Activated CD4-positive, alpha-beta T cell treated with anti-CD3 and anti-CD28 coated beads, Interleukin-2, amount 10 ng/mL, durations not matched to agents 24 days and 14 days (primary cell): ENCODE measurements around the gene TMEM138. TPM values are rescaled to one million over a fixed set of nuclear protein-coding genes. Genes with fewer than 3 reads are reported as not detected.

Experiments used
- DNase-seq: peaks from one replicate; pipeline ENCODE4 v3.0.0; 2022
- H3K27ac Mint-ChIP-seq: one replicate; pipeline ENCODE4 v1.8.0; 2022; ENCODE audit warnings: mild to moderate bottlenecking, mixed read lengths
- H3K27me3 Mint-ChIP-seq: one replicate; pipeline ENCODE4 v1.8.0; 2022; ENCODE audit warnings: mixed read lengths
- H3K36me3 Mint-ChIP-seq: one replicate; pipeline ENCODE4 v1.8.0; 2022; ENCODE audit warnings: low read depth, mild to moderate bottlenecking, mixed read lengths
- H3K4me1 Mint-ChIP-seq: one replicate; pipeline ENCODE4 v1.8.0; 2021; ENCODE audit warnings: mixed read lengths
- H3K4me3 Mint-ChIP-seq: one replicate; pipeline ENCODE4 v1.8.0; 2022; ENCODE audit warnings: mild to moderate bottlenecking, moderate library complexity, mixed read lengths
- H3K9me3 Mint-ChIP-seq: one replicate; pipeline ENCODE4 v1.8.0; 2021; ENCODE audit warnings: mixed read lengths
- intact Hi-C: fragments of 100-400 bp; cut with micrococcal nuclease; formaldehyde crosslinking; loops from one replicate; pipeline ENCODE4 v1.15.1; 2023
- total RNA-seq: library from RNA; stranded (reverse); gene quantifications from 2 replicates; pipeline ENCODE4 v1.2.3, GENCODE V29; 2022

Gene TMEM138
- total RNA-seq, 1 donor from 2014 or later = 69.9 TPM

DNA sequence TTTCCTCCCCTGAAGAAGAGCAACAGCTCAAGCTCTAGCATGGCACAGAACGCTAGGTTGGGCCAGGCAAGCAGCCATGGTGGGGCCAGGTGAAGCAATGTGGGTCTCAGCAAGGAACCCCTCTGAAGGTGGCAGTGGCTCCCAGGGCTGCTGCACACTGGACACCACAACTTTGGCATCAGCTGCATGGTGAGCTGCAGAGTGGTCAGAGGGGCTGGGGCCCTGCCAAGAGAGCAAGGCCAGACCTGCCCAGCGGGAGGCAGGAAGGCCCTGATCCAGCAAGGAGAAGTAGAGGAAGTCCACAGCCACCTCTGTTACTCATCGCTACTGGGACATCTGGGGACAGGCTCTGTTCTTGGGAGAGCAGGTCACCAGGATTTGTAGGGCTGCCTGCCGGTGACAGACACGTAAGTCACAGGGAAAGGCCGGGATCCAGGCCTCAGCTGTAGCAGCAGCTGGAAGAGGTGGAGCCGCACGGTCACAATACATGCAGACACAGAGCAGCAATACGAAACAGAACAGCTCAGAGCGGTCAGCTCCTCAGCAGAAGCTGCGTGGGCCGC is 12.9 kb upstream of the TMEM138 start:
- no peak overlapping the region for H3K4me3 Mint-ChIP-seq

DNA sequence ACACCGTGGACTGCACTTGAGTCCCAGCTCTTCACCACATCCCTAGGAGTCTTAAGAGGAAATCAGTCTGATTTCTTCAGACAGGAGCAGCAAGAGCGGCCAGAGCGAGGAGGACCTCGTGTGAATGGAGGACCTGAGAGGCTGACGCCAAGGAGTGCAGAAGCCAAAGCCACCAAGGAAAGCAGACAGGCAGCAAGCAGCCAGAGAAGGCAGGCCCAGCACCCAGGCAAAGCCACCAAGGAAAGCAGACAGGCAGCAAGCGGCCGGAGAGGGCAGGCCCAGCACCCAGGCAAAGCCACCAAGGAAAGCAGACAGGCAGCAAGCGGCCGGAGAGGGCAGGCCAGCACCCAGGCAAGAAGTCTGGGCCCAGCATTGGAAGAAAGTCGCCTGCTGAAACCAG is 12.3 kb upstream of the TMEM138 start:
- no peak for DNase-seq
- no peak overlapping the region for H3K4me3 Mint-ChIP-seq
- intact Hi-C loops = no loop called here

More for the DNA sequence above, 12.9 kb upstream of the TMEM138 start:
- Mint-ChIP-seq H3K9me3 (no peaks in the 10 kb centered on the region), H3K27ac (no peak overlapping the region), H3K27me3 (no peaks in the 10 kb centered on the region), H3K4me1 (no peaks in the 10 kb centered on the region), H3K36me3 (peaks cover 27% of the 10 kb centered on the region)
- intact Hi-C loops = no loop called here
- DNase-seq = no peak

DNA sequence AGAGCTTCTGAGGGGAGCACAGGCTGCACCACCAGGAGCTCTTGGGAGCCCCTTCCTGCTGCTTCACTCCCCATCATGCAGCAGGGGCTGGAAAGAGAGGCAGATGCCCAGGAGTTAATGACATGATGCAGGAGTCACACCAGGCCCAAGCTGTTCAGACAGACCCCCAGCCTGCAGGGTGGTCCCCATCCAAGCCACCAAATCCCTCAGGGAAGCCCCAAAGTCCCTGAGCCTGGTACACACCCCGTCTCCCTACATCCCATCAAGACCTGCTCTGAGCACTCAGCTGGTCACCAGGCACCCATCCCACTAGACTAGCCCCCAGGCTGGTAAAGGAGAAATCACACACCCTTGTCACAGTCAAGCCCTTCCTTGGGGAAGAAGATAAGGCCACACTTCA is 11.8 kb upstream of the TMEM138 start:
- no peak for DNase-seq
- H3K9me3 Mint-ChIP-seq = no peaks in the 10 kb centered on the region
- no peak overlapping the region for H3K4me3 Mint-ChIP-seq
- H3K27me3 Mint-ChIP-seq = no peaks in the 10 kb centered on the region
- no peak overlapping the region for H3K27ac Mint-ChIP-seq
- peaks cover 28% of the 10 kb centered on the region for H3K36me3 Mint-ChIP-seq
- no peaks in the 10 kb centered on the region for H3K4me1 Mint-ChIP-seq
- intact Hi-C loops = no loop called here

More for the DNA sequence above, 12.3 kb upstream of the TMEM138 start:
- Mint-ChIP-seq H3K27ac (no peak overlapping the region), H3K9me3 (no peaks in the 10 kb centered on the region), H3K4me1 (no peaks in the 10 kb centered on the region), H3K36me3 (peaks cover 25% of the 10 kb centered on the region), H3K27me3 (no peaks in the 10 kb centered on the region)

DNA sequence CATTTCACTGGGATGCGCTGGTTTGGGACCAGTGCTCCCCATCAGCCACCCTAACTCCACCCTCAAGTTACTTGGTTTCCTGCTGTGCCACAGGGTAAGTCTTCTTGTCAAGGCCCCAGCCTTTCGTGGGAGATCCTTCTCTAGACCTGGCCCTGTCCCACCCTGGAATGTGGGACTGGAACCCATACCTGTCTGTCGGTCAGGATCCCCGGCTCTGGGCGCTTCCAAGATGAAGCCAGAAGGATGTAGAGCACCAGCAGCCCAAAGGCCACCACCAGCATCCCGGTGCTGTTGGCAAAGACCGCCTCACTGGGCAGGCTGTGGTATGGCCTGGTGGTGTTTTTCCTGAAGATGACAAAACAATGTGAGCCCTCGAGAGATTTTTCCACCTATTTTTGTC is 11.4 kb upstream of the TMEM138 start:
- no peaks in the 10 kb centered on the region for H3K27me3 Mint-ChIP-seq
- no peak for DNase-seq

DNA sequence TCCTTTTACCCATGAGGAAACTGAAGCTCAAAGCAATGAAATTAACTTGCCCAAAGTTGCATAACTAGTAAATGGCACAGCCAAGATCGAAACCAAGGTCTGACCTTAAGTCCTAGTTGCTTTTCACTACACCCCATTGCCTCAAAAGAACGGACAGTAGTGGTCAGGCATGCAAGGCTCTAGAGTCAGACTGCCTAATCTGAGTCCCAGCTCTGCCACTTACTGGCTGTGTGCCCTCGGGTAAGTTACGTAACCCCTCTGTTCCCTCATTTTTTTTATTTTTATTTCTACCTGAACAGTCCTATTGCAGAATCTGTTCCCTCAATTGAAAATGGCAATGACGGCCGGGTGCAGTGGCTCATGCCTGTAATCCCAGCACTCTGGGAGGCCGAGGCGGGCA is 10.1 kb upstream of the TMEM138 start:
- Mint-ChIP-seq H3K27me3 (no peaks in the 10 kb centered on the region), H3K36me3 (peaks cover 29% of the 10 kb centered on the region), H3K27ac (no peak overlapping the region), H3K4me3 (no peak overlapping the region), H3K9me3 (no peaks in the 10 kb centered on the region), H3K4me1 (peaks cover 3% of the 10 kb centered on the region)
- no peak for DNase-seq
- intact Hi-C loops = no loop called here

More for the DNA sequence above, 11.4 kb upstream of the TMEM138 start:
- Mint-ChIP-seq H3K9me3 (no peaks in the 10 kb centered on the region), H3K36me3 (peaks cover 29% of the 10 kb centered on the region), H3K27ac (no peak overlapping the region), H3K4me1 (no peaks in the 10 kb centered on the region), H3K4me3 (no peak overlapping the region)
- intact Hi-C loops = no loop called here

DNA sequence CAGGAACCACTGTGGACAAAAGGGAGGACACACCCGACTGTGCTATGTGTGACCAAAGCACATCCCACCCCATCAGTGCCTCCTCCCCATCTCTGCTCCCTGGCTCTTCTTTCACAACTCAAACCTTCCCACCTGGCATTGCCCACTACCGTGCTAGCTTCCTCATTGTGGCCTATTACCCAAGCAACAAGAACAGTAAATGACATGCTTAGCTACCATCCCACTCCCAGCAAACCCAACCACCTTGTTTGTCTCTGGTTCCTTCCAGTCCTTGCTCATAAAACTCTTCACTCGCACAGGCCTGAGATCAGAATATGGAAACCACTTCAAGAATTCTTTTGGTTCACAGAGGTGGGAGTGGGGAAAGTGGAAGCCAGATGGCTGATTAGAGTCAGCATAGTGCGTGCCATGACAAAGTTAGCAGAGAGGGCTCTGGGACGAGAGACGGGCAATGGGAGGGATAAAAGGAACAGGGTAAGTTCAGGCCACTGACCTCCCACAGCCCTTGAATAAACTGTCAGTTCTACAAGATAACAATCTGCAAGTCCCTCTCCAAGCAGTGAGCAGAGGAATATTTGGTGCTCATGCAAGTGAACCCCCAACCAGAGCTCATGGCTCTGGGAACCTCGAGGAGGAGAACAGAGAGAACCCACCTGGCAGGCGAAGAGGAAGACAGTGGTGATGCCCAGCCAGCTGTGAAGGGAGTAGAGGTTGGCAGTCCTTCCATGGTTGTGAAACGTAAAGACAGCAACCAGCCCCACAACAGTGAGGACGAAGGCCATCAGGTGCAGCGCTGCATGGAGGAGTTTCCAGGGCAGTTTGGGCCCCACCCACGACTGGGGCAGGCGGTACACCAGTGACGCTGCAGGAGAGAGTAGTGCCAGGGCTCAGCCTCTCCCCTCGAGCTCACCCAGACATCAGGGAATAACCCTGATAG is 8.8 kb upstream of the TMEM138 start:
- intact Hi-C loops = no loop called here

DNA sequence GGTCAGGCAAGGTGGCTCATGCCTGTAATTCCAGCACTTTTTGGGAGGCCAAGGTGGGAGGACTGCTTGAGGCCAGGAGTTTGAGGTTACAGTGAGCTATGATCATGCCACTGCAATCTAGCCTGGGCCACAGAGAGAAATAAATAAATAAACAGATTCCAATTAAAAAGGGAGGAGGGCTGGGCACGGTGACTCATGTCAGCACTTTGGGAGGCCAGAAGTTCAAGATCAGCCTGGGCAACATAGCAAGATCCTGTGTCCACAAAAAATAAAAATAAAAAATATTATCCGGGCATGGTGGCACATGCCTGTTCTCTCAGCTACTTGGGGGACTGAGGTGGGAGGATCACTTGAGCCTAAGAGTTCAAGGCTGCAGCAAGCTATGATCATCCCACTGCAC is 8.0 kb upstream of the TMEM138 start:
- peaks cover 8% of the 10 kb centered on the region for H3K4me1 Mint-ChIP-seq
- no peaks in the 10 kb centered on the region for H3K9me3 Mint-ChIP-seq
- H3K27ac Mint-ChIP-seq = no peak overlapping the region
- intact Hi-C loops = no loop called here
- no peaks in the 10 kb centered on the region for H3K27me3 Mint-ChIP-seq
- no peak overlapping the region for H3K4me3 Mint-ChIP-seq
- DNase-seq = no peak
- H3K36me3 Mint-ChIP-seq = peaks cover 25% of the 10 kb centered on the region

More for the DNA sequence above, 8.8 kb upstream of the TMEM138 start:
- Mint-ChIP-seq H3K9me3 (no peaks in the 10 kb centered on the region), H3K27me3 (no peaks in the 10 kb centered on the region), H3K4me3 (no peak overlapping the region), H3K27ac (no peak overlapping the region), H3K4me1 (peaks cover 8% of the 10 kb centered on the region), H3K36me3 (peaks cover 25% of the 10 kb centered on the region)
- DNase-seq = no peak

DNA sequence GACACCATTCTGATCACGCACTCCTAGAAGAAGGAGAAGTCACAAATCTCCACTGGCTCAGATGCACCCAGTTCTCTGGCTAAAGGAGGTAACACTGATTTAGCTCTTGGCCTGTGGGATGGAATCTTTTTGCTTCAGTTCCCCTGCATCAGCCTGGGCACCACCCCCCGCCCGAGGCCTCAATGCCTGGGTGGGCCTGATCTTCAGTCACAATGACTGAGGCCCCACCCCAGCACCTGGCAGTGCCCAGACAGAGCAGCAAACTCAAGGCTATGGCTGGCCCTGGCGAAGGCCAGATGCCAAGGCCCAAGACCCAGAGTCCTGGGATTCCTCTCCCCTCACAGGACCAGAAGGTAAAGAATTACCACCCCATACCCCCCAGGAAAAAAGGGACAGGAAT is 5.5 kb upstream of the TMEM138 start:
- Mint-ChIP-seq H3K36me3 (peaks cover 21% of the 10 kb centered on the region), H3K9me3 (no peaks in the 10 kb centered on the region), H3K27me3 (no peaks in the 10 kb centered on the region), H3K4me1 (peaks cover 17% of the 10 kb centered on the region), H3K27ac (no peak overlapping the region), H3K4me3 (no peak overlapping the region)
- DNase-seq = no peak
- intact Hi-C loops = no loop called here

DNA sequence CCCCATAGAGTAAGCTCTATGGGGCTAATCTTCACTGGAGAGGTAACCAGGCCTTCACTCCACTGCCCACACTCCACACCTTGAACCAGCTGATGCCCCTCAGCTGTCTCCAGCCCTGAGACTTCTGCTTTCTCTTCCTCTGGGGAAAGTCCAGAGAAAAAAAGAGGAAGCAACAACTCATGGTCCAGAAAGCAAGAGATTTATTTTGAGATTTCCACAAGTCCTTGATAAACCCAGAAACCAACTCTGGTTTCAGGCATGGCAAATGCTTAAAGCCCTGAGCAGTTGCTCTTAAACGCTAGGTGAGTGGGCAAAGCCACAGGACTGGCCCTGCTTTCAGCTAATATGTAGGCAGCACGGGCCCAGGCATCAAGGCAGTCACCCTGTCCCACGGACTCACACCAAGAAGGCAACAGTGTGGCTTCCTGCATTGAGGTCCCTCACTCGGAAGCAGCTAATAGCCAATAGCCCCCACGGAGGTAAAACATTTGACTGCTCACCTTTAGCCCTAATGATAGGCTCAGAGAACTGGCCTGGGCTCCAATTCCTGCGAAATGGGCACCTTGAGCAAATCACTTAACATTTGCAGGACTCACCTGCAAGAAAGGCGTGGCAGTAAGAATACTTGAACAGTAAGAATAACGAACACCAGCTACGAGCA is 4.8 kb upstream of the TMEM138 start:
- Mint-ChIP-seq H3K4me1 (peaks cover 17% of the 10 kb centered on the region), H3K27ac (no peak overlapping the region), H3K27me3 (no peaks in the 10 kb centered on the region), H3K36me3 (peaks cover 23% of the 10 kb centered on the region), H3K4me3 (no peak overlapping the region), H3K9me3 (no peaks in the 10 kb centered on the region)
- no peak for DNase-seq
- intact Hi-C loops = no loop called here

DNA sequence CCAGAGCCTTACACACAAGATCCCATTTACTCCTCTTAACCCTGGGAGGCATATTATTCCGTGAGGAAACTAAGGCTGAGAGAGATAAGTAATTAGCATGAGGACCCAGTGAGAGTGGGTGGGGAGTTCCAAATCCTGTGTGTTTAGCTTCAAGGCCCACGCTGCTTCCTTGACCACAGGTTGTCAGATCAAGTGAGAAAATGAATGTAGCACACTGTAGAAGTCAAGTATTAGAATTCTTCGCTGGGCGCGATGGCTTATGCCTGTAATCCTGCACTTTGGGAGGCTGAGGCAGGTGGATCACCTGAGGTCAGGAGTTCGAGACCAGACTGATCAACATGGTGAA is 4.3 kb upstream of the TMEM138 start:
- Mint-ChIP-seq H3K27ac (no peak overlapping the region), H3K27me3 (no peaks in the 10 kb centered on the region), H3K9me3 (no peaks in the 10 kb centered on the region), H3K4me1 (peaks cover 19% of the 10 kb centered on the region), H3K4me3 (no peak overlapping the region), H3K36me3 (peaks cover 21% of the 10 kb centered on the region)
- intact Hi-C loops = no loop called here
- DNase-seq = no peak

DNA sequence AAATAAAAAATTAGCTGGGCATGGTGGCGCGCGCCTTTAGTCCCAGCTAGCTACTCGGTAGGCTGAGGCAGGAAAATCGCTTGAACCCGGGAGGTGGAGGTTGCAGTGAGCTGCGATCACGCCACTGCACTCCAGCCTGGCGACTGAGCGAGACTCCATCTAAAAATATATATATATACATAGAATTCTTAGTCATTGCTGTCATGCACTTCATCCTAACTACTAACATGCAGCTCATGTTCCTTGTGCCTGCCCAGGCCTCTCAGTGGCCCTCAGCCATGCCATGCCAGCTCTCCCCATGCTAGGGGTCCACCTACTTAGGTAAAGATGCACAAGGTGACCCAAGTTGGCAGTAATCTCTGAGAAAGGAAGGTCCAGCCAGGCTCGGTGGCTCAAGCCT is 3.6 kb upstream of the TMEM138 start:
- no peak overlapping the region for H3K4me3 Mint-ChIP-seq
- DNase-seq = no peak
- no peaks in the 10 kb centered on the region for H3K27me3 Mint-ChIP-seq
- intact Hi-C loops = no loop called here
- peaks cover 25% of the 10 kb centered on the region for H3K4me1 Mint-ChIP-seq
- no peak overlapping the region for H3K27ac Mint-ChIP-seq
- peaks cover 18% of the 10 kb centered on the region for H3K36me3 Mint-ChIP-seq
- no peaks in the 10 kb centered on the region for H3K9me3 Mint-ChIP-seq

DNA sequence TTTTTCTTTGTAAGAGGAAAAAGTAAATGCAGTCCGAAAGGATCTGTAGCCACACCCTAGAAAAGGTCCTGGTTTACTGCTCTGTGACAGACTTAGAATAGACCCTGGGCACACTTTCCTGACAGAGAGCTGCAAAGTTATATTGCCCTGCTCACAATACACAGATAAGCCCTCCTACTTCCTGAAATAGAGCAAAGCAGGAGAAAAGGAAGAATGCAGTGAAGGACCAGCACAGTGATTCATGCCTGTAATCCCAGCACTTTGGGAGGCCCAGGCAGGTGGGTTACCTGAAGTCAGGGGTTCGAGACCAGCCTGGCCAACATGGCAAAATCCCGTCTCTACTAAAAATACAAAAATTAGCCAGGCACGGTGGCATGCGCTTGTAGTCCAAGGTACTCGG is 2.7 kb upstream of the TMEM138 start:
- DNase-seq = no peak
- Mint-ChIP-seq H3K36me3 (peaks cover 22% of the 10 kb centered on the region), H3K9me3 (no peaks in the 10 kb centered on the region), H3K27ac (no peak overlapping the region), H3K4me1 (peaks cover 28% of the 10 kb centered on the region), H3K27me3 (no peaks in the 10 kb centered on the region), H3K4me3 (no peak overlapping the region)
- intact Hi-C loops = no loop called here

DNA sequence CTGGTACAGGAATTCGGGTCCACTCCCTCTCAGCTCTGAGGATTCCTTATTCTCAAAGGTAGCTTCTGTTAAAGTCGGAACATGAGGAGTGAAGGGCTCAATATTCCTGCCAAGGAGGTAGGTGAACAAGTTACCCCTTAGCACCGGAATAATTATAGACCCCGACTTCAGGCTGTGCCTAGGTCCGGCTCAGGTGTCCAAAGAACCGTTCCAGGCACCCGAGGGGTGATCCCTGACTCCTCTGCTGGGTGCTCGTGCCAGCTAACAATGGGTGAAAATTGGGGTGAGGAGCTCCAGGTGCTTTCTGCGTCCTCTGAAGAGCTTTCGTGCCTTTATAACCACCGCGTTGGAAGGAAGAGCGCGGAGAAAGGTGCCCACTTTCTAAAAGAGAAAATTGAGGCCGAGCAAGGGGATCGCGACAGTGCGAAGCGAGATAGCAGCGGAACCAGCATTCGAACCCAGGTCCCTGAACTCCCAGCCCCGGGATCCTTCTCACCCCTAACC is 885 bp upstream of the TMEM138 start:
- intact Hi-C loops = loop anchor here (1.0 to 10.0 kb wide), 2 partner anchors 67 to 434 kb away; partner anchors contain the start of genes FEN1 and TMEM258
- Mint-ChIP-seq H3K9me3 (no peaks in the 10 kb centered on the region), H3K27me3 (no peaks in the 10 kb centered on the region), H3K4me1 (peaks cover 28% of the 10 kb centered on the region), H3K27ac (peak overlapping the region; percentile 95), H3K36me3 (peaks cover 20% of the 10 kb centered on the region), H3K4me3 (peak overlapping the region; percentile 96)
- no peak for DNase-seq

DNA sequence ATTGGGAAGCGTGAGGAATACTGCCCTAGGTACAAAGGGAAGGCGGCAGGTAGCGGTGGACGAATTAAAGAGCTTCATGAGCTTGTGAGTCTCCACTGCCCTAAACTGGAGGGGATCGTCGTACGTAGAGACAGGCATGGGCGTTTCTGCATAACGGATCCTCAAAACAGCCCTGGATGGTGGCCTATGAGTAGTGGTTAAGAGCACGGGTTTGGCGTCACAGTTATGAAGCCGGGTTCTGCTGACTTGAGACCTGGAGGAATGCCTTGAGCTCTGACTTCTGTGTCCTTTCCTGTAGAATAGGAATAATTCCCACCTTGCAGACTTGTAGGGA is 335 bp downstream of the TMEM138 start:
- Mint-ChIP-seq H3K4me1 (peaks cover 23% of the 10 kb centered on the region), H3K9me3 (no peaks in the 10 kb centered on the region), H3K27me3 (no peaks in the 10 kb centered on the region), H3K27ac (peak overlapping the region; percentile 95), H3K4me3 (peak overlapping the region; percentile 96), H3K36me3 (peaks cover 30% of the 10 kb centered on the region)
- intact Hi-C loops = loop anchor here (1.0 to 10.0 kb wide), 5 partner anchors 23 to 432 kb away; partner anchors contain the start of genes CPSF7, DDB1, FEN1 and TKFC
- peak; percentile 81 for DNase-seq
